ENCODE data around the gene NDRG3. TPM values are rescaled to one million over a fixed set of nuclear protein-coding genes. Genes with fewer than 3 reads are reported as not detected.
"Not testable (repeated sequence)": the region's sequence is repeated elsewhere in the genome, so short reads cannot be mapped to it uniquely, and the experiment has no call there.

NDRG3 gene
- total RNA-seq, 1 experiment from 2014 or later, result 30.1 TPM

DNA sequence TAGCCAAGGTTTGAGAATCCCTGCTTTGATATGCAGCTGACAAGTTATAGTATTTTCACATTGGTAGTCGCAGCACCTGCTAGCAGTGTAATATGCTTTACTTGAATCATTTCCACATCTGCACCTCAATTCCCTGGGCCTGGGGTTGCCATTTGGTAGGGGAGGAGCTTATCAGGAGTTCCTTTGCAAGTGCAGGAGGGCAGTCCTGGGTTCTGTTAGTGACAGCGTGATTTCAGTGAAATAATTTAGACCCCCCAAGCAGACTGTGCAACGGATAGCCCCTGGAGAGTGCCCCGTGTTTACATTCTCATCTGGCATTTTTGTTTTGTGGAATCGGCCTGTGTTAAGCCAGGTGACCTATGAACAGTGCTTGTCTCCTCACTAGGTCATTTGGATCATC is 134.3 kb downstream of the NDRG3 start:
- no peak overlapping the region for H3K4me2 ChIP-seq (ENCODE audit: low read length)
- ATAC-seq (no peak), DNase-seq (no peak)
- ChIA-PET POLR2A (ENCODE audit: unreplicated experiment) (interaction anchor here (0.7 kb wide), 1 partner anchor 21 kb away, joined by 6 read pairs; no protein-coding TSS in a partner anchor), CTCF (interaction anchor here (0.6 kb wide), 1 partner anchor 158 kb away, joined by 3 read pairs; no protein-coding TSS in a partner anchor)
- H3K36me3 ChIP-seq (ENCODE audit: low read depth, low read length), result peaks cover 51% of the 10 kb centered on the region
- no peaks in the 10 kb centered on the region for H3K9me3 ChIP-seq (ENCODE audit: low read length)
- peaks cover 7% of the 10 kb centered on the region for H4K20me1 ChIP-seq (ENCODE audit: low read length)
- H3K9me2 ChIP-seq (replicated peaks; ENCODE audit: low read length), result no peaks in the 10 kb centered on the region
- H3K27me3 ChIP-seq (ENCODE audit: low read length), result no peaks in the 10 kb centered on the region
- H3K79me2 ChIP-seq (ENCODE audit: low read length), result peaks cover 29% of the 10 kb centered on the region
- no peak overlapping the region for H3K4me3 ChIP-seq (ENCODE audit: low read length)
- no peaks in the 10 kb centered on the region for H3F3A ChIP-seq (ENCODE audit: low read length, unreplicated experiment)
- no TSS peak for BruUV-seq (replicated peaks)
- H3K27ac ChIP-seq (ENCODE audit: low read length), result no peak overlapping the region
- intact Hi-C loops (cut with micrococcal nuclease), result loop anchor here (1.0 kb wide), 1 partner anchor 143 kb away; no protein-coding TSS in a partner anchor
- H3K9ac ChIP-seq (ENCODE audit: low read length), result no peak overlapping the region
- TF ChIP-seq EZH2 (IDR thresholded peaks at IDR 0.05; ENCODE audit: low read length, unreplicated experiment) (no peak), CTCF (conservative IDR thresholded peaks at IDR 0.05; ENCODE audit: low read depth, low read length) (no peak), EZH2phosphoT487 (IDR thresholded peaks at IDR 0.05; ENCODE audit: borderline replicate concordance, low read length) (no peak)
- peaks cover 24% of the 10 kb centered on the region for H3K4me1 ChIP-seq (ENCODE audit: insufficient read depth, low read length)
- H2AFZ ChIP-seq (ENCODE audit: low read length), result no peak overlapping the region

- intact Hi-C loops (cut with micrococcal nuclease), result loop anchor here (10.0 kb wide), 1 partner anchor 256 kb away; a partner anchor contains a TSS
- peak overlapping the region; percentile 91; the same call in 1 of the 2 replicates for H3K4me2 ChIP-seq (ENCODE audit: low read length)
- H3K27me3 ChIP-seq (ENCODE audit: low read length); BruUV-seq (replicated peaks); H2AFZ ChIP-seq (ENCODE audit: low read length); ATAC-seq; H3K9me3 ChIP-seq (ENCODE audit: low read length); H3F3A ChIP-seq (ENCODE audit: low read length, unreplicated experiment); H3K9me2 ChIP-seq (replicated peaks; ENCODE audit: low read length); CTCF ChIA-PET; DNase-seq; H3K9ac ChIP-seq (ENCODE audit: low read length): not testable (repeated sequence)
- peaks cover 46% of the 10 kb centered on the region for H3K36me3 ChIP-seq (ENCODE audit: low read depth, low read length)
- peaks cover 20% of the 10 kb centered on the region for H3K4me1 ChIP-seq (ENCODE audit: insufficient read depth, low read length)
- POLR2A ChIA-PET (ENCODE audit: unreplicated experiment), result interaction anchor here (0.7 kb wide), 1 partner anchor 26 kb away, joined by 4 read pairs; no protein-coding TSS in a partner anchor
- H3K27ac ChIP-seq (ENCODE audit: low read length), result 0 out of 2 replicates have a peak overlapping the region, but pooled peaks have one; percentile 13
- peaks cover 13% of the 10 kb centered on the region for H4K20me1 ChIP-seq (ENCODE audit: low read length)
- peak overlapping the region; percentile 96; the same call in 1 of the 2 replicates for H3K4me3 ChIP-seq (ENCODE audit: low read length)
- peaks cover 40% of the 10 kb centered on the region for H3K79me2 ChIP-seq (ENCODE audit: low read length)
Measured at GRCh38 chr20:36608388-36608728, 137.5 kb downstream of the NDRG3 start.

DNA sequence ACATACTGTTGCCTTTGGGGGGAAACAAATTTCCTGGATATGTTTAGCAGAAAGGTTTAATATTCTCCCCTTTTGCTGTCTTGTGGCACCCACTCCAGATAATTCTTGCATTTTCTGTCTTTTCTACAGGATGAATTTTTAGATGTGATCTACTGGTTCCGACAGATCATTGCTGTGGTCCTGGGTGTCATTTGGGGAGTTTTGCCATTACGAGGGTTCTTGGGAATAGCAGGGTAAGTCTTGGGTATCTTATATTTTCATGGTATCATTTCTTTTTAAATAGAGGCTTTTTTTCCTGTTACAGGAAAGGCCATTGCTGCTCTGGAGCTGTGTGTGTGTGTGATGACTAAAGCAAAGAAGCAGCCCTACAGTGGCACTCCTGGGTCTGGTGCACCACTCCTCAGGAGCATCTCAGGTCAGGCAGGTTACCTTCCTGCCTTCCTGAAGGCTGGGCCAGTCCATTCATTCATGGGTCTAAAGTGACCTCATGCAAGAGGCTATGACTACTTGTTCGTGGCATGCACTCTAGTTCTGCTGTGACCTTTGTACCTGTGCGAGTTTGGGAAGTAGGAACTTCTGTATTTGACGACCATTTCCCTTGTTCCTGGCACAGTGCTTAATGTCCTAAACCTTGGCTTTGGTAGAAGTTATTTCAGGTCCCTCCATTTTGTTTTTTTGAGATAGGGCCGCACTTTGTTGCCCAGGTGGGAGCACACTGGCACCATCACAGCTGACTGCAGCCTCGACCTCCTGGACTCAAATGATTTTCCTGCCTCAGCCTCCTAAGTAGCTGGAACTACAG is 138.1 kb downstream of the NDRG3 start:
- Histone ChIP-seq H3K4me3 (ENCODE audit: low read length) (peak overlapping the region; percentile 96), H3F3A (ENCODE audit: low read length, unreplicated experiment) (no peaks in the 10 kb centered on the region), H3K36me3 (ENCODE audit: low read depth, low read length) (peaks cover 42% of the 10 kb centered on the region), H3K79me2 (ENCODE audit: low read length) (peaks cover 40% of the 10 kb centered on the region), H4K20me1 (ENCODE audit: low read length) (peaks cover 13% of the 10 kb centered on the region), H3K27ac (ENCODE audit: low read length) (peak overlapping the region; percentile 35), H3K9me2 (replicated peaks; ENCODE audit: low read length) (no peaks in the 10 kb centered on the region), H3K4me2 (ENCODE audit: low read length) (peak overlapping the region; percentile 91), H3K9me3 (ENCODE audit: low read length) (no peaks in the 10 kb centered on the region), H3K4me1 (ENCODE audit: insufficient read depth, low read length) (peaks cover 17% of the 10 kb centered on the region), H2AFZ (ENCODE audit: low read length) (no peak overlapping the region), H3K9ac (ENCODE audit: low read length) (peak overlapping the region; percentile 97; the same call in 1 of the 2 replicates), H3K27me3 (ENCODE audit: low read length) (no peaks in the 10 kb centered on the region)
- intact Hi-C loops (cut with micrococcal nuclease), result loop anchor here (10.0 kb wide), 1 partner anchor 257 kb away; a partner anchor contains a TSS
- ATAC-seq (no peak), DNase-seq (peak; percentile 58)
- TF ChIP-seq CTCF (conservative IDR thresholded peaks at IDR 0.05; ENCODE audit: low read depth, low read length), result no peak
- TF ChIP-seq EZH2phosphoT487 (IDR thresholded peaks at IDR 0.05; ENCODE audit: borderline replicate concordance, low read length), result no peak
- no peak for TF ChIP-seq EZH2 (IDR thresholded peaks at IDR 0.05; ENCODE audit: low read length, unreplicated experiment)
- ChIA-PET POLR2A (ENCODE audit: unreplicated experiment) (interaction anchor here (0.7 kb wide), 1 partner anchor 25 kb away, joined by 4 read pairs; no protein-coding TSS in a partner anchor), CTCF (no interaction called here)
- no TSS peak for BruUV-seq (replicated peaks)

Data from PC-3 (cell line).